Breast epithelium (tissue), 4 donors: ENCODE data around the gene FHOD3. TPM values are rescaled to one million over a fixed set of nuclear protein-coding genes. Genes with fewer than 3 reads are reported as not detected.

Experiments used
- DNase-seq, 2 donors: peaks; one replicate each; pipeline ENCODE4 v3.0.0-alpha.2; 2019; ENCODE audit warnings: low spot score in 2 of 2
- H3K27ac ChIP-seq, 2 donors: fragments of 200-600 bp; sonication (generic) in 1 of 2; one replicate each; pipeline ENCODE4 v1.5.1; 2016 to 2019; ENCODE audit warnings: mild to moderate bottlenecking in 1 of 2
- H3K27me3 ChIP-seq, 2 donors: fragments of 200-600 bp; sonication (generic) in 1 of 2; one replicate each; pipeline versions ENCODE4 v1.5.1 to v1.6.0; 2017 to 2019; ENCODE audit warnings: control low read depth in 1 of 2, mild to moderate bottlenecking in 1 of 2
- H3K36me3 ChIP-seq: fragments of 200-600 bp; one replicate; pipeline ENCODE4 v1.5.1; 2019
- H3K4me1 ChIP-seq, 2 donors: fragments of 200-600 bp; sonication (generic); one replicate each; pipeline ENCODE4 v1.5.1; 2016 to 2019; ENCODE audit warnings: control low read depth in 1 of 2
- H3K4me3 ChIP-seq, 3 donors: fragments of 200-600 bp; sonication (generic); 1 replicate in 2 of 3; 2 replicates in 1 of 3; pipeline ENCODE4 v1.5.1; 2016 to 2019; ENCODE audit warnings: mild to moderate bottlenecking in 3 of 3, moderate library complexity in 2 of 3
- H3K9me3 ChIP-seq, 2 donors: fragments of 200-600 bp; sonication (generic) in 1 of 2; one replicate each; pipeline ENCODE4 v1.5.1; 2016 to 2019; ENCODE audit warnings: control low read depth in 1 of 2
- POLR2A ChIP-seq: fragments of 450-650 bp; IDR thresholded peaks from one replicate; pipeline ENCODE4 v1.6.1; 2016; ENCODE audit warnings: antibody characterized with exemption, mild to moderate bottlenecking, moderate library complexity
- POLR2AphosphoS5 ChIP-seq, 3 donors: sonication (generic); formaldehyde crosslinking; IDR thresholded peaks; one replicate each; pipeline ENCODE4 v1.6.1; 2017; ENCODE audit warnings: antibody characterized with exemption in 3 of 3
- intact Hi-C: fragments of 100-400 bp; cut with DNase I; formaldehyde crosslinking; loops from one replicate; pipeline ENCODE4 v1.15.1; 2023; ENCODE audit warnings: low total_unique reads
- total RNA-seq, 3 donors: library from RNA; depleted of rRNA; stranded (reverse); fragments of >200 nt; gene quantifications; one replicate each; pipeline ENCODE4 v1.1.0, GENCODE V29; 2016
- TF ChIP-seq, protein P1 (sequence below), 3 donors: fragments of 450-650 bp; IDR thresholded peaks; one replicate each; pipeline ENCODE4 v1.5.1; 2016 to 2017; ENCODE audit warnings: antibody characterized with exemption in 3 of 3, mild to moderate bottlenecking in 3 of 3, moderate library complexity in 3 of 3

FHOD3 gene
- total RNA-seq, 3 donors from 2014 or later = 1.9 to 13.1 (median 13.0) TPM

DNA sequence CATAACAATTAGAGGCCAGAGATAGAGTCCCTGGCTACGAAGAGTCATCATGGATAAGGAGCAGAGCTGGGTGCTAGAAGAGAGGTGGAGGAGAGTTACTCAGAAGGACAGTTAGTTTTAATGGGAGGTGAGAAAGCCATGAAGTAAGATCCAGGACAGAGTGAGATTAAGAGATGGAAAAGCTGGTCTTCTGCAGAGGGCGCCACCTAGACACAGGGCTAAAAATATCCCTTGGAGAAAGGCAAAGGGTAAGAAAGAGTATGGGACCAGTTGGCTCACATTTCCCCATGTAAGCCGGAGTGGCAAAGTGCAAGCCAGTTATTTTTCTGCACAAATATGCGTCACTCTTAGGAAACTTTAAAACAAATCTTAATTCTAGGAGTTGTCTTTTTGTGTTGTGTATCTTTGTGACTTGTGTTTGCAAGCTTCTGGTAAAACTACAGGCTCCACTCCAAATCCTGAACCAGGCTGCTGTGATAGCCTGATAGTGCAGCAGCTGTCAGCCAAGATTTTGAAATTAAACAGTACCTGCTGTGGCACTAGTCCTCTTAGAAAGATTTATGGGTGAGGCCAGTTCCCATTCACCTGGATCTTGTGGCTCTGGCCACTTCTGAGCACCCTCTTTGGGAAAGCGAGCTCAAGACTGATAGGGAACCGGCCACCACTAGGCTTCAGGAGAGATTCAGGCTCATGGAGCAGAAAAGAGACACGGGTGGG is 327.1 kb downstream of the FHOD3 start:
- no peaks in the 10 kb centered on the region for H3K4me1 ChIP-seq
- H3K9me3 ChIP-seq = no peaks in the 10 kb centered on the region
- no peak overlapping the region for H3K27ac ChIP-seq
- H3K36me3 ChIP-seq = no peaks in the 10 kb centered on the region
- intact Hi-C loops = no loop called here
- H3K4me3 ChIP-seq = no peak overlapping the region
- TF ChIP-seq POLR2A = no peak
- TF ChIP-seq POLR2AphosphoS5 (IDR thresholded peaks at IDR 0.05) = no peak
- TF ChIP-seq, protein P1, sequence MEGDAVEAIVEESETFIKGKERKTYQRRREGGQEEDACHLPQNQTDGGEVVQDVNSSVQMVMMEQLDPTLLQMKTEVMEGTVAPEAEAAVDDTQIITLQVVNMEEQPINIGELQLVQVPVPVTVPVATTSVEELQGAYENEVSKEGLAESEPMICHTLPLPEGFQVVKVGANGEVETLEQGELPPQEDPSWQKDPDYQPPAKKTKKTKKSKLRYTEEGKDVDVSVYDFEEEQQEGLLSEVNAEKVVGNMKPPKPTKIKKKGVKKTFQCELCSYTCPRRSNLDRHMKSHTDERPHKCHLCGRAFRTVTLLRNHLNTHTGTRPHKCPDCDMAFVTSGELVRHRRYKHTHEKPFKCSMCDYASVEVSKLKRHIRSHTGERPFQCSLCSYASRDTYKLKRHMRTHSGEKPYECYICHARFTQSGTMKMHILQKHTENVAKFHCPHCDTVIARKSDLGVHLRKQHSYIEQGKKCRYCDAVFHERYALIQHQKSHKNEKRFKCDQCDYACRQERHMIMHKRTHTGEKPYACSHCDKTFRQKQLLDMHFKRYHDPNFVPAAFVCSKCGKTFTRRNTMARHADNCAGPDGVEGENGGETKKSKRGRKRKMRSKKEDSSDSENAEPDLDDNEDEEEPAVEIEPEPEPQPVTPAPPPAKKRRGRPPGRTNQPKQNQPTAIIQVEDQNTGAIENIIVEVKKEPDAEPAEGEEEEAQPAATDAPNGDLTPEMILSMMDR (IDR thresholded peaks at IDR 0.05) = no peak
- no peak for DNase-seq
- no peaks in the 10 kb centered on the region for H3K27me3 ChIP-seq

DNA sequence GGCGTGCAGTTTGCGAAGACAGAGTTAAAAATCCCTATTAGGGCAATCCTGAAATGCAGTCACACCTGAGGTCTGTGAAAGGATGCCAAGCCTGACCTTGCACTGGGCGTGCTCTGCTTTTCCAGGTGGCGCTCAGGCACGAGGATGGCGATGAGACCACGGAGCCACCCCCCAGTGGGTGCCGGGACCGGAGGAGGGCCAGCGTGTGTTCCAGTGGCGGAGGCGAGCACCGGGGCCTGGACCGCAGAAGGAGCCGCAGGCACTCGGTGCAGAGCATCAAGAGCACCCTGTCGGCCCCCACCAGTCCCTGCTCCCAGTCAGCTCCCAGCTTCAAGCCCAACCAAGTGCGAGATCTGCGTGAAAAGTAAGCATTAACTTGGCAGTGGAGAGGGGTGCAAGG is 327.9 kb downstream of the FHOD3 start:
- Histone ChIP-seq H3K27ac (no peak overlapping the region), H3K9me3 (no peaks in the 10 kb centered on the region), H3K4me3 (no peak overlapping the region), H3K36me3 (no peaks in the 10 kb centered on the region), H3K4me1 (no peaks in the 10 kb centered on the region), H3K27me3 (no peaks in the 10 kb centered on the region)
- no peak for DNase-seq
- intact Hi-C loops = no loop called here
- TF ChIP-seq, protein P1 (IDR thresholded peaks at IDR 0.05) = no peak
- TF ChIP-seq POLR2A = no peak
- no peak for TF ChIP-seq POLR2AphosphoS5 (IDR thresholded peaks at IDR 0.05)

DNA sequence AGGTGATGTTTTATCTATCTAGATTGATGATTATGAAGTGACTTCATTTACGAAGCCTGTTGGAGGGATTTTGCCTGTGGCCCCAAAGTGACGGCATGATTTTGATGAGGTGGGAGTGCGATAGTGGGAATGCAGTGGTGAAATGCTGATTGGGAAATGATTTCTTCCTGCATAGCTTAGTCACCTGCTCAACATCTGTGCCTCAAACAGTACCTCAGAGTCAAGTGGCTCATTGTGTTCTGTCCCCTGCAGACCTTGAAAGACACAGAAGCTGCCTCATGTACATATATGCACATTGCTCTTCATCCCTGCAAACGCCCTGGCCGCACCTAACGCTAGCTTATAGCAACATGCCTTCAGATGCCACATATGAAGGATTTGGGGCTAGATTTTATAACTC is 330.1 kb downstream of the FHOD3 start:
- no peaks in the 10 kb centered on the region for H3K9me3 ChIP-seq
- H3K27me3 ChIP-seq = no peaks in the 10 kb centered on the region
- H3K27ac ChIP-seq = peak overlapping the region in 1 of 2 donors; percentile 44
- no peak for DNase-seq
- H3K36me3 ChIP-seq = no peaks in the 10 kb centered on the region
- TF ChIP-seq, protein P1 (IDR thresholded peaks at IDR 0.05) = no peak
- TF ChIP-seq POLR2A (no peak), POLR2AphosphoS5 (IDR thresholded peaks at IDR 0.05) (no peak)
- intact Hi-C loops = no loop called here
- no peak overlapping the region for H3K4me3 ChIP-seq
- no peaks in the 10 kb centered on the region for H3K4me1 ChIP-seq

DNA sequence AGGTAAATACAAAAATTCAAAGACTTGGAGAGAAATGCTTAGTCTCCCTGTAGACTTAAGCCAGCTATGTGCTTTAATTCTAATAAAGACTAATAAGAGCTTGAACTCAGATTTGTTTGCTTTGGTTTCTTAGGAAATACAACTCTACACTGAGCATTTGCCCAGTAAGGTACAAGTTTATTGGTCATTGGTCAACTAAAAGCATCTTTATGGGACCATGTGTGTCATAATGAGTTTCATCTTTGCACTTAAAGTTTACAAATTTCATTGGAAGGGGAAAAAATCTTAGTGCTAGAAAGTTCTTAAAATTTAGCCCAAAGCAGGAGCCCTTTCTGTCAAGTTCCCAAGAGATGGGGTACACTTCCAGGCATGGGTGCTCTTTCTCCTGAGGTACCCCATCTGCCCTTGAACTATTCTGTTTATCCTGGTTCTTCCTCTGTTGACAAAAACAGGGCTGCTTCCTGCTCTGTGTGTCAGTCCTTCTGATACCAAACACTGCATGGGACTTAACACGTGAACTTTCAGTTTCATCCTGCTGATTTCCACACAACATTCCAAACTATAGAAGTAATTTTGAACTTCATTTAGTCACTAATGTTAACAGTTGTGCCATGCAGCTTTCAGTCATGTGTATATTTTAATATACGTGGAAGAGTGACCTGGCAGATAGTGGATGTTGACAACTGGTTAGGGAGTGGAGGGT is 331.1 kb downstream of the FHOD3 start:
- no peaks in the 10 kb centered on the region for H3K36me3 ChIP-seq
- H3K27ac ChIP-seq = peak overlapping the region in 1 of 2 donors; percentile 44
- intact Hi-C loops = loop anchor here (1.0 kb wide), 1 partner anchor 34 kb away; no protein-coding TSS in a partner anchor
- no peaks in the 10 kb centered on the region for H3K9me3 ChIP-seq
- no peaks in the 10 kb centered on the region for H3K4me1 ChIP-seq
- H3K27me3 ChIP-seq = no peaks in the 10 kb centered on the region
- TF ChIP-seq POLR2A (no peak), POLR2AphosphoS5 (IDR thresholded peaks at IDR 0.05) (no peak)
- TF ChIP-seq, protein P1 (IDR thresholded peaks at IDR 0.05) = no peak
- H3K4me3 ChIP-seq = no peak overlapping the region
- no peak for DNase-seq

DNA sequence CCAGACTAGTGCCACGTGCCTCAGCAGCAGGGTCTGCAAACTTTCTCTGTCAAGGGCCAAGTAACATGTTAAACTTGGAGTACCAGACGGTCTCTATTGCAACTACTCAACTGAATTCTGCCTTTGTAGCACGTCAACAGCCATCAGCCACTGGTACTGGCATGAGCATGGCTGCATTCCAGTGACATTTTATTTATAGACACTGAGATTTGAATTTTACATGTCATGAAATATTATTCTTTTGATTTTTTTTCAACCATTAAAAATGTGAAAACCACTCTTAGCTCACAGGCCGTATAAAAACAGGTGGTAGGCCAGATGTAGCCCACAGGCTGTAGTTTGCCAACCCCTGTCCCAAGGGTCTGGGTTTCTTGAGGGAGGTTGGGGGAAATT is 331.6 kb downstream of the FHOD3 start:
- intact Hi-C loops = loop anchor here (1.0 kb wide), 1 partner anchor 33 kb away; no protein-coding TSS in a partner anchor
- no peak for DNase-seq
- Histone ChIP-seq H3K9me3 (no peaks in the 10 kb centered on the region), H3K27ac (peak overlapping the region in 1 of 2 donors; percentile 44), H3K27me3 (no peaks in the 10 kb centered on the region), H3K4me3 (no peak overlapping the region), H3K4me1 (no peaks in the 10 kb centered on the region), H3K36me3 (no peaks in the 10 kb centered on the region)
- TF ChIP-seq, protein P1 (IDR thresholded peaks at IDR 0.05) = no peak
- TF ChIP-seq POLR2AphosphoS5 (IDR thresholded peaks at IDR 0.05) (no peak), POLR2A (no peak)
